ENCODE results near the gene CSK. TPM values are rescaled to one million over a fixed set of nuclear protein-coding genes. Genes with fewer than 3 reads are reported as not detected.

Gene CSK
- total RNA-seq, 1 donor from 2014 or later = 70.9 TPM

DNA sequence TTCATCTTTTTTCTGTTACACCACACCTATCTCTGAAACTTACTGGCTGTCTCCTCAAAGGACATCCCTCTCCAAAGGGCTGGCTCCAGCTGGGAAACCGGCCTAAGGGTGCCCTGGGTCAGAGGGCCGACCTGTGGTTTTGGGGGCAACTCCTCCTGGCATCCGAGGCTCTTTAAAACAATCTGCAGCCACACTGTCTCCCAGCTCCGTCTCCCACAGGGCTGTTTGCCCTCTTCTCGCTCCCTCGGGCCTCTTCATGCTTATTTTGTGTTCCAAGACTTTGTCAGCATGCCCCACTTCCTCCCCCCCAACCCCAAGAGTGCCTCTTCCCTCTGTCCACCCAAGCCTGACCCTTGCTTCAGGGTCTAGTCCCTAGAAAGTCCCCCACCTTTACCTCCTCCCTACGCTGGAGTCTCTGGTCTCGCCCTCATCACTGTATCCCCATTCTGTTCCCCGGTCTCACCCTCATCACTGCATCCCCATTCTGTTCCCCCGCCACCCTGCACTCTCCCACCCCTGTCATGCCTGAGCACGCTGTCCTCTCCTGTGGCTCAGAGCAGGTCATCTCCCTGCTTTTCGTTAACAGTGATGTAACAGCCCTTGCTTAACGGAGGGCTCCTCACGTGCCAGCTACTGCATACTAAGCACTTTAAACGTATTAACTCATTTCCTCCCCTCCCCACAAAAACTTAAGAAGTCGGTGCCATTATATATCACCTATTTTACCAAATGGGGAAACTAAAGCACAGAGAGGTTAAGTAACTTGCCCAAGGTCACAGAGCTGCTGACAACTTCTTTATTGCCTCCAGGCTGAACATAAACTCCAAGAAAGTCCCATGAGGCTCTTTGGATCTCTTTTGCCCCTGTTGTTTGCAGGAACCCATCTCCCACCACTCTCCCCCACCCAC, 1.1 kb upstream of the CSK start:
- TF ChIP-seq, protein P1, sequence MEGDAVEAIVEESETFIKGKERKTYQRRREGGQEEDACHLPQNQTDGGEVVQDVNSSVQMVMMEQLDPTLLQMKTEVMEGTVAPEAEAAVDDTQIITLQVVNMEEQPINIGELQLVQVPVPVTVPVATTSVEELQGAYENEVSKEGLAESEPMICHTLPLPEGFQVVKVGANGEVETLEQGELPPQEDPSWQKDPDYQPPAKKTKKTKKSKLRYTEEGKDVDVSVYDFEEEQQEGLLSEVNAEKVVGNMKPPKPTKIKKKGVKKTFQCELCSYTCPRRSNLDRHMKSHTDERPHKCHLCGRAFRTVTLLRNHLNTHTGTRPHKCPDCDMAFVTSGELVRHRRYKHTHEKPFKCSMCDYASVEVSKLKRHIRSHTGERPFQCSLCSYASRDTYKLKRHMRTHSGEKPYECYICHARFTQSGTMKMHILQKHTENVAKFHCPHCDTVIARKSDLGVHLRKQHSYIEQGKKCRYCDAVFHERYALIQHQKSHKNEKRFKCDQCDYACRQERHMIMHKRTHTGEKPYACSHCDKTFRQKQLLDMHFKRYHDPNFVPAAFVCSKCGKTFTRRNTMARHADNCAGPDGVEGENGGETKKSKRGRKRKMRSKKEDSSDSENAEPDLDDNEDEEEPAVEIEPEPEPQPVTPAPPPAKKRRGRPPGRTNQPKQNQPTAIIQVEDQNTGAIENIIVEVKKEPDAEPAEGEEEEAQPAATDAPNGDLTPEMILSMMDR (IDR thresholded peaks at IDR 0.05; ENCODE audit: unreplicated experiment) = no peak
- H3K4me1 Mint-ChIP-seq (ENCODE audit: low read depth) = peaks cover 18% of the 10 kb centered on the region
- peak overlapping the region; percentile 76 for H3K4me3 Mint-ChIP-seq (ENCODE audit: low read depth)
- H3K27me3 Mint-ChIP-seq = peaks cover 10% of the 10 kb centered on the region
- DNase-seq (ENCODE audit: low spot score, unreplicated experiment) = no peak
- peak overlapping the region; percentile 24 for H3K27ac Mint-ChIP-seq
- no peaks in the 10 kb centered on the region for H3K9me3 Mint-ChIP-seq (ENCODE audit: low read depth)
- no peaks in the 10 kb centered on the region for H3K36me3 Mint-ChIP-seq (ENCODE audit: insufficient read depth)

DNA sequence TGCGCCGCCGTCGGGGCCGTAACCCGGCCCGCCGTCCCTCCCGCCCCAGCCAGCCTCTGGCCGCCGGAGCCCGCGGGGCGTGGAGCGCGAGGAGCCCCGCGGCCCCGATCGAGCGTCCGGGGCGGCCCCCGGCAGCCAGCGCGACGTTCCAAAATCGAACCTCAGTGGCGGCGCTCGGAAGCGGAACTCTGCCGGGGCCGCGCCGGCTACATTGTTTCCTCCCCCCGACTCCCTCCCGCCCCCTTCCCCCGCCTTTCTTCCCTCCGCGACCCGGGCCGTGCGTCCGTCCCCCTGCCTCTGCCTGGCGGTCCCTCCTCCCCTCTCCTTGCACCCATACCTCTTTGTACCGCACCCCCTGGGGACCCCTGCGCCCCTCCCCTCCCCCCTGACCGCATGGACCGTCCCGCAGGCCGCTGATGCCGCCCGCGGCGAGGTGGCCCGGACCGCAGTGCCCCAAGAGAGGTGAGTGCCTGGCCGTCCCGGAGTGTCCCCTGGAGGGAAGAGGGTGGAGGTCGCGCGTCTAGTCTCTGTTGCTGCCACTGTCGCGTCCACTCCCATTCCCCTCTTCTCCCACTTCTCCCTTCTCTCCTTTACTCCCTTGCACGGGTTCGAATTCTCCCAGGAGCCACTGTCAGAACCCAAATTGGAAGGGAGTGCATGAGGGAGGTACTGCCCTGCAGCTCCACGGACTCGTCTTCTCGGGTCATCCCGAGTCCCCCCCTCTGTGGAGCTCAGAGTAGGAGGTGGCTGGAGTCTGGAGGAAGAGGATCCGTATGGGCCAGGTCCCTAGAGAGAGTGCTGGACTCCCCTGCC, 585 bp downstream of the CSK start:
- TF ChIP-seq, protein P1 (IDR thresholded peaks at IDR 0.05; ENCODE audit: unreplicated experiment) = no peak
- peak overlapping the region; percentile 83 for H3K27ac Mint-ChIP-seq
- peak; percentile 34 for DNase-seq (ENCODE audit: low spot score, unreplicated experiment)
- peak overlapping the region; percentile 87 for H3K4me3 Mint-ChIP-seq (ENCODE audit: low read depth)
- peaks cover 18% of the 10 kb centered on the region for H3K4me1 Mint-ChIP-seq (ENCODE audit: low read depth)
- H3K9me3 Mint-ChIP-seq (ENCODE audit: low read depth) = no peaks in the 10 kb centered on the region
- peaks cover 10% of the 10 kb centered on the region for H3K27me3 Mint-ChIP-seq
- H3K36me3 Mint-ChIP-seq (ENCODE audit: insufficient read depth) = no peaks in the 10 kb centered on the region

DNA sequence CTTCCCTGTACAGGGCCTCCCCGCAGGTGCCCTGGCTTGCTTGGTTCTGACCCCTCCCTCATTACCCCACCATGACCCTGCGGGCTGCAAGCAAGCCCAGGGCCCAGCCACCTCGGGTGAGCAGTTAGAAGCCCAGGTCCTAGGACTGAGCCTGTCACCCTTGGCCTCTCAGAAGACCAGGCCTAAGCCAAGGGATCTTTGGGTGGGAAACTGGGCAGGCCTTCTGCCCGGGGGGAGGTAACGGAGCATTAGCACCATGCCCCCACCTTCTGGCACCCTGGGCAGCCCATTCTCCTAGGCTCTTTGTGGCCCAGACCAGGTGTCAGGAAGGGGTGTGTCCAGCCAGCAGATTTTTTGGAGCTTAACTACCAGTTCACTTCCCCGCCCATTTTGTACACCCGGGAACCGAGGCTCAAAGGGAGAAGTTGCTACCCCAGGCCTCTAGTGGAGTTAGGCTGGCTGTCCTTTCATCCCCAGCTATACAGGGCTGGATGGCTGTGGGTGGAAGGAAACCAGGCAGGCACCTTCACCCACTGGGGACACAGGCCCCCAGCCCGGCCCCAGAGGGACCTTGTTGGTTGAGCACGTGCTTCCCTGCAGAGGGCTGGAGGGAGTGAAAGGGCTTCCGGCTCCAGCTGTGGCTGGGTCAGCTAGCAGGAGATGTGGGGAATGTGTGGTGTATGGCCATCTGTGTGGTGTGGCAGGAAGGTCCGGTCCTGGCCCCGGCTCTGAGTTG, 1.4 kb downstream of the CSK start:
- H3K27ac Mint-ChIP-seq = peak overlapping the region; percentile 83
- TF ChIP-seq, protein P1 (IDR thresholded peaks at IDR 0.05; ENCODE audit: unreplicated experiment) = no peak
- DNase-seq (ENCODE audit: low spot score, unreplicated experiment) = no peak
- H3K4me3 Mint-ChIP-seq (ENCODE audit: low read depth) = peak overlapping the region; percentile 87
- no peaks in the 10 kb centered on the region for H3K9me3 Mint-ChIP-seq (ENCODE audit: low read depth)
- no peaks in the 10 kb centered on the region for H3K36me3 Mint-ChIP-seq (ENCODE audit: insufficient read depth)
- H3K4me1 Mint-ChIP-seq (ENCODE audit: low read depth) = peaks cover 24% of the 10 kb centered on the region
- peaks cover 10% of the 10 kb centered on the region for H3K27me3 Mint-ChIP-seq

DNA sequence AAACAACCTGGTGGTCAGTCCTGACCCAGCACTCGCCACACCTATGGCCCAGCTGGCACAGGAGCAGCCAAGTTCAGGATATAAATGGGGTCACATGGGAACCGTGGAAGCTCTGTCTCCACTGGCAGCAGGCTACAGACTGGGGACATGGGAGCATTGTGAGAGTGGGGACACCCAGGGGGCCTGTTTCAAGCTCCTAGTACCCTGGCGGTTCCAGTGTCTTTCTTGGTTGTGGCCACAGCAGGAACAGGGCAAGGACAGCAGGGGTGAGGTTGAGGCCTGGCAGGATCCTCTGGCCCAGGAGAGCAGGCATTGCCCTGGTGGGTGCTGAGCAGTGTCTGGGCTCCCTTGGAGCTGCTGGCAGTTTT, 1.9 kb downstream of the CSK start:
- Mint-ChIP-seq H3K9me3 (ENCODE audit: low read depth) (no peaks in the 10 kb centered on the region), H3K4me1 (ENCODE audit: low read depth) (peaks cover 25% of the 10 kb centered on the region), H3K27ac (no peak overlapping the region), H3K27me3 (peaks cover 10% of the 10 kb centered on the region), H3K36me3 (ENCODE audit: insufficient read depth) (no peaks in the 10 kb centered on the region), H3K4me3 (ENCODE audit: low read depth) (peak overlapping the region; percentile 87)
- DNase-seq (ENCODE audit: low spot score, unreplicated experiment) = no peak
- TF ChIP-seq, protein P1 (IDR thresholded peaks at IDR 0.05; ENCODE audit: unreplicated experiment) = no peak
